IMR-90 (cell line): ENCODE measurements around the gene SLC43A2. TPM values are rescaled to one million over a fixed set of nuclear protein-coding genes. Genes with fewer than 3 reads are reported as not detected.

Experiments used
- ATAC-seq: fragments of 200-7000 bp; cut with Tn5 transposase; 2 replicates; pipeline ENCODE4 v1.9.1; 2020; ENCODE audit warnings: low read depth, mild to moderate bottlenecking, moderate library complexity
- BruUV-seq: library from RNA; stranded (reverse); fragments of 400-500 nt; replicated peaks from 2 replicates; lab custom pipeline; 2021; lab: Mats Ljungman, UMichigan
- CTCF ChIA-PET: fragments of 300-600 bp; formaldehyde crosslinking; extraction: SDS; loops from one replicate; lab custom pipeline; 2021; ENCODE audit warnings: antibody characterized with exemption; lab: Yijun Ruan, JAX
- POLR2A ChIA-PET: fragments of 300-600 bp; sonication (Branson Sonifier 250); formaldehyde crosslinking; loops from one replicate; lab custom pipeline; 2022; ENCODE audit warnings: antibody characterized with exemption; ENCODE audit not compliant: unreplicated experiment; lab: Charles Lee
- DNase-seq: peaks from one replicate; pipeline ENCODE4 v3.0.0; 2013
- H2AFZ ChIP-seq: replicated peaks from 2 replicates; pipeline ENCODE3; 2013; ENCODE audit warnings: low read length, mild to moderate bottlenecking; ENCODE audit not compliant: poor library complexity
- H2AK5ac ChIP-seq: 2 replicates; pipeline ENCODE4 v1.6.1; 2013; ENCODE audit warnings: low read depth, low read length, inconsistent platforms
- H2AK9ac ChIP-seq: replicated peaks from 2 replicates; pipeline ENCODE3; 2013; ENCODE audit warnings: mild to moderate bottlenecking, low read depth, low read length, moderate library complexity; ENCODE audit not compliant: poor library complexity
- H2BK120ac ChIP-seq: 2 replicates; pipeline ENCODE4 v1.6.1; 2013; ENCODE audit warnings: low read depth, low read length, inconsistent platforms
- H2BK15ac ChIP-seq: 3 replicates; pipeline ENCODE4 v1.6.1; 2013; ENCODE audit warnings: low read depth, low read length, inconsistent platforms
- H2BK20ac ChIP-seq: 2 replicates; pipeline ENCODE4 v1.6.1; 2013; ENCODE audit warnings: low read depth, mild to moderate bottlenecking, inconsistent platforms, low read length, moderate library complexity
- H2BK5ac ChIP-seq: 2 replicates; pipeline ENCODE4 v1.6.1; 2013; ENCODE audit warnings: mild to moderate bottlenecking, low read depth, low read length, inconsistent platforms; ENCODE audit not compliant: poor library complexity, severe bottlenecking
- H3K14ac ChIP-seq: replicated peaks from 2 replicates; pipeline ENCODE4 v1.6.1; 2013; ENCODE audit warnings: low read depth, low read length, inconsistent platforms
- H3K18ac ChIP-seq: 2 replicates; pipeline ENCODE4 v1.6.1; 2013; ENCODE audit warnings: low read depth, low read length, control low read depth
- H3K23ac ChIP-seq: 2 replicates; pipeline ENCODE4 v1.6.1; 2013; ENCODE audit warnings: low read depth, low read length, inconsistent platforms
- H3K27ac ChIP-seq: 2 replicates; pipeline ENCODE4 v1.5.1; 2013; ENCODE audit warnings: mild to moderate bottlenecking, control low read depth, low read length; ENCODE audit not compliant: insufficient read depth
- H3K27me3 ChIP-seq: 2 replicates; pipeline ENCODE4 v1.6.1; 2013; ENCODE audit warnings: low read length; ENCODE audit not compliant: control insufficient read depth, insufficient read depth
- H3K36me3 ChIP-seq: 2 replicates; pipeline ENCODE4 v1.6.1; 2013; ENCODE audit warnings: low read length, mixed read lengths; ENCODE audit not compliant: control insufficient read depth, insufficient read depth
- H3K4ac ChIP-seq: 2 replicates; pipeline ENCODE4 v1.6.1; 2013; ENCODE audit warnings: low read depth, low read length, inconsistent platforms
- H3K4me1 ChIP-seq: 2 replicates; pipeline ENCODE4 v1.6.1; 2013; ENCODE audit warnings: low read length, mixed read lengths; ENCODE audit not compliant: control insufficient read depth, insufficient read depth
- H3K4me2 ChIP-seq: 2 replicates; pipeline ENCODE4 v1.6.1; 2013; ENCODE audit warnings: low read depth, mild to moderate bottlenecking, control low read depth, low read length, moderate library complexity
- H3K4me3 ChIP-seq: 2 replicates; pipeline ENCODE4 v1.5.1; 2013; ENCODE audit warnings: low read depth, mild to moderate bottlenecking, control low read depth, low read length, moderate library complexity; ENCODE audit not compliant: insufficient read depth
- H3K56ac ChIP-seq: 2 replicates; pipeline ENCODE4 v1.6.1; 2013; ENCODE audit warnings: low read length, inconsistent platforms; ENCODE audit not compliant: insufficient read depth; ENCODE audit errors: extremely low read depth
- H3K79me1 ChIP-seq, 2 experiments: 2 replicates each; pipeline ENCODE4 v1.6.1; 2013; ENCODE audit warnings: low read length in 2 of 2, inconsistent platforms in 1 of 2, low read depth in 1 of 2
- H3K9ac ChIP-seq: 2 replicates; pipeline ENCODE4 v1.6.1; 2013; ENCODE audit warnings: low read depth, low read length, control low read depth
- H3K9me1 ChIP-seq: 2 replicates; pipeline ENCODE4 v1.6.1; 2013; ENCODE audit warnings: low read length, inconsistent platforms; ENCODE audit not compliant: insufficient read depth
- H3K9me3 ChIP-seq: 2 replicates; pipeline ENCODE4 v1.6.1; 2013; ENCODE audit warnings: low read length; ENCODE audit not compliant: control insufficient read depth, insufficient read depth
- H4K20me1 ChIP-seq: 2 replicates; pipeline ENCODE4 v1.6.1; 2013; ENCODE audit warnings: low read length, inconsistent platforms; ENCODE audit not compliant: insufficient read depth
- H4K5ac ChIP-seq: 2 replicates; pipeline ENCODE4 v1.6.1; 2013; ENCODE audit warnings: mild to moderate bottlenecking, low read depth, low read length, control low read depth
- H4K8ac ChIP-seq, 2 experiments: 2 replicates each; pipeline ENCODE4 v1.6.1; 2013; ENCODE audit warnings: low read depth in 2 of 2, low read length in 2 of 2, control low read depth in 1 of 2, inconsistent platforms in 1 of 2
- H4K91ac ChIP-seq: 2 replicates; pipeline ENCODE4 v1.6.1; 2013; ENCODE audit warnings: low read depth, low read length, inconsistent platforms; ENCODE audit not compliant: insufficient read depth
- BHLHE40 ChIP-seq: fragments of 150-350 bp; IDR thresholded peaks from 2 replicates; pipeline ENCODE4 v1.6.1; 2016; ENCODE audit warnings: mild to moderate bottlenecking, low read depth, low read length
- CTCF ChIP-seq: conservative IDR thresholded peaks from 2 replicates; pipeline ENCODE4 v1.5.1; 2012; ENCODE audit warnings: mild to moderate bottlenecking, low read depth, low read length, improper control_type of control experiment
- MAZ ChIP-seq: IDR thresholded peaks from 2 replicates; pipeline ENCODE4 v1.6.1; 2012; ENCODE audit warnings: low read depth, mild to moderate bottlenecking, low read length, improper control_type of control experiment, moderate library complexity, borderline replicate concordance
- RAD21 ChIP-seq: IDR thresholded peaks from 2 replicates; pipeline ENCODE4 v1.6.1; 2012; ENCODE audit warnings: low read length, improper control_type of control experiment
- SMC3 ChIP-seq: fragments of 150-350 bp; IDR thresholded peaks from 2 replicates; pipeline ENCODE4 v1.6.1; 2016; ENCODE audit warnings: low read depth, mild to moderate bottlenecking, antibody characterized with exemption, low read length, moderate library complexity
- WGBS, 2 experiments: methylation state at CpG; one replicate each; pipeline versions ENCODE4 v1.1.5 to v1.1.7; 2013; ENCODE audit warnings: missing lambda C conversion rate in 2 of 2; ENCODE audit not compliant: insufficient read length in 1 of 2; ENCODE audit errors: extremely low coverage in 2 of 2; 5-methylcytosine and 5-hydroxymethylcytosine counted together
- dilution Hi-C: fragments of 300-500 bp; cut with HindIII; formaldehyde crosslinking; loops from one replicate; pipeline ENCODE4 v1.14.3; 2018; ENCODE audit warnings: low sequenced_read_pairs; ENCODE audit not compliant: unreplicated experiment
- in situ Hi-C: fragments of 300-500 bp; cut with MboI; formaldehyde crosslinking; loops from 3 replicates; pipeline ENCODE4 v1.14.3; 2019; ENCODE audit warnings: low sequenced_read_pairs, inconsistent platforms, mixed read lengths
- intact Hi-C: fragments of 100-400 bp; cut with micrococcal nuclease; formaldehyde crosslinking; loops from 2 replicates; pipeline ENCODE4 v1.10.0; 2022
- polyA plus RNA-seq, 3 experiments: library from polyadenylated mRNA; depleted of rRNA; stranded (reverse); fragments of >200 nt; gene quantifications; 2 replicates each; pipeline ENCODE4 v1.2.3, GENCODE V29; 2012; ENCODE audit warnings: low replicate concordance in 1 of 3
- total RNA-seq: library from RNA; depleted of rRNA; stranded (reverse); fragments of >200 nt; gene quantifications from 2 replicates; pipeline ENCODE4 v1.2.3, GENCODE V29; 2012

The SLC43A2 gene
- total and polyA plus RNA-seq, 2 of the 4 experiments (the other 2 are of a cell fraction): 3.8 to 9.0 TPM

GRCh38 chr17:1606352-1606985, 22.2 kb downstream of the SLC43A2 start:
- H3K23ac ChIP-seq: no peak overlapping the region
- no peak overlapping the region for H3K4me3 ChIP-seq
- H2BK5ac ChIP-seq: no peak overlapping the region
- no peaks in the 10 kb centered on the region for H3K36me3 ChIP-seq
- no peaks in the 10 kb centered on the region for H3K79me1 ChIP-seq
- 81% methylated on average over 22 of the region's 26 CpGs; no CpG with 5 or more reads in 1 of the 2 experiments for WGBS, 2 experiments
- H2BK20ac ChIP-seq: no peak overlapping the region
- no peak overlapping the region for H2AFZ ChIP-seq
- dilution Hi-C loops: no loop called here
- no peak overlapping the region for H3K18ac ChIP-seq
- H3K27me3 ChIP-seq: no peaks in the 10 kb centered on the region
- H3K9me1 ChIP-seq: no peaks in the 10 kb centered on the region; the same call in 1 of the 2 replicates
- DNase-seq (no peak), ATAC-seq (no peak)
- CTCF ChIA-PET: no interaction called here
- no peak overlapping the region for H4K5ac ChIP-seq
- no peaks in the 10 kb centered on the region; the same call in 1 of the 2 replicates for H4K20me1 ChIP-seq
- H3K14ac ChIP-seq: no peak overlapping the region
- H2BK120ac ChIP-seq: no peak overlapping the region
- H3K4me2 ChIP-seq: no peak overlapping the region
- no peak overlapping the region for H2BK15ac ChIP-seq
- POLR2A ChIA-PET: no interaction called here
- BruUV-seq: no TSS peak
- H3K4me1 ChIP-seq: peaks cover 6% of the 10 kb centered on the region; the same call in 1 of the 2 replicates
- no peak overlapping the region for H2AK9ac ChIP-seq
- no peak overlapping the region for H3K4ac ChIP-seq
- no peak overlapping the region for H3K9ac ChIP-seq
- TF ChIP-seq SMC3 (no peak), CTCF (no peak), MAZ (no peak), RAD21 (no peak), BHLHE40 (no peak)
- H4K8ac ChIP-seq: no peak overlapping the region
- H2AK5ac ChIP-seq: no peak overlapping the region
- peaks cover 6% of the 10 kb centered on the region; the same call in 1 of the 2 replicates for H3K9me3 ChIP-seq
- H3K56ac ChIP-seq: no peak overlapping the region
- no peak overlapping the region for H4K91ac ChIP-seq
- no peak overlapping the region for H3K27ac ChIP-seq
- intact Hi-C loops: no loop called here
- in situ Hi-C loops: no loop called here
